Thoracic aorta (tissue), 2 donors: Measurements from ENCODE around the gene RASA3. TPM values are rescaled to one million over a fixed set of nuclear protein-coding genes. Genes with fewer than 3 reads are reported as not detected.
A peak's percentile ranks its signal among the peaks of the same experiment; 100 is the strongest.
"Not testable (repeated sequence)": the region's sequence is repeated elsewhere in the genome, so short reads cannot be mapped to it uniquely, and the experiment has no call there.

ENCODE experiments used
- ATAC-seq: fragments of 150-250 bp; one replicate; pipeline ENCODE4 v1.8.0; 2017; ENCODE audit warnings: low read depth; ENCODE audit not compliant: insufficient number of reproducible peaks, low FRiP score
- DNase-seq: peaks from one replicate; pipeline ENCODE4 v3.0.0-alpha.2; 2020; ENCODE audit warnings: low spot score
- H3K27ac ChIP-seq, 2 donors: fragments of 200-600 bp; sonication (generic); 1 replicate in 1 of 2; 2 replicates in 1 of 2; pipeline ENCODE4 v1.5.1; 2016; ENCODE audit warnings: mild to moderate bottlenecking in 2 of 2, moderate library complexity in 2 of 2
- H3K27me3 ChIP-seq: fragments of 200-600 bp; sonication (generic); replicated peaks from 2 replicates; pipeline ENCODE4 v1.6.0; 2016; ENCODE audit warnings: mild to moderate bottlenecking; ENCODE audit not compliant: insufficient read depth
- H3K36me3 ChIP-seq: fragments of 200-600 bp; sonication (generic); one replicate; pipeline ENCODE4 v1.5.1; 2016
- H3K4me1 ChIP-seq, 2 donors: fragments of 200-600 bp; sonication (generic); 1 replicate in 1 of 2; 2 replicates in 1 of 2; pipeline versions ENCODE4 v1.5.1 to v1.6.0; 2016; ENCODE audit warnings: low read depth in 2 of 2, mild to moderate bottlenecking in 1 of 2; ENCODE audit not compliant: control insufficient read depth in 1 of 2
- H3K4me3 ChIP-seq: fragments of 200-600 bp; sonication (generic); 2 replicates; pipeline ENCODE4 v1.5.1; 2016; ENCODE audit warnings: mild to moderate bottlenecking
- H3K9me3 ChIP-seq: fragments of 200-600 bp; sonication (generic); 2 replicates; pipeline ENCODE4 v1.5.1; 2016
- CTCF ChIP-seq: fragments of 200-600 bp; sonication (generic); IDR thresholded peaks from one replicate; pipeline ENCODE4 v1.5.1; 2019; ENCODE audit warnings: antibody characterized with exemption
- total RNA-seq, 2 donors: library from RNA; depleted of rRNA; stranded (reverse); fragments of >200 nt; gene quantifications; one replicate each; pipeline versions ENCODE4 v1.1.0 to v1.2.3, GENCODE V29; 2016

RASA3 gene
- total RNA-seq, 2 donors from 2014 or later: 38.9 to 48.6 TPM

DNA sequence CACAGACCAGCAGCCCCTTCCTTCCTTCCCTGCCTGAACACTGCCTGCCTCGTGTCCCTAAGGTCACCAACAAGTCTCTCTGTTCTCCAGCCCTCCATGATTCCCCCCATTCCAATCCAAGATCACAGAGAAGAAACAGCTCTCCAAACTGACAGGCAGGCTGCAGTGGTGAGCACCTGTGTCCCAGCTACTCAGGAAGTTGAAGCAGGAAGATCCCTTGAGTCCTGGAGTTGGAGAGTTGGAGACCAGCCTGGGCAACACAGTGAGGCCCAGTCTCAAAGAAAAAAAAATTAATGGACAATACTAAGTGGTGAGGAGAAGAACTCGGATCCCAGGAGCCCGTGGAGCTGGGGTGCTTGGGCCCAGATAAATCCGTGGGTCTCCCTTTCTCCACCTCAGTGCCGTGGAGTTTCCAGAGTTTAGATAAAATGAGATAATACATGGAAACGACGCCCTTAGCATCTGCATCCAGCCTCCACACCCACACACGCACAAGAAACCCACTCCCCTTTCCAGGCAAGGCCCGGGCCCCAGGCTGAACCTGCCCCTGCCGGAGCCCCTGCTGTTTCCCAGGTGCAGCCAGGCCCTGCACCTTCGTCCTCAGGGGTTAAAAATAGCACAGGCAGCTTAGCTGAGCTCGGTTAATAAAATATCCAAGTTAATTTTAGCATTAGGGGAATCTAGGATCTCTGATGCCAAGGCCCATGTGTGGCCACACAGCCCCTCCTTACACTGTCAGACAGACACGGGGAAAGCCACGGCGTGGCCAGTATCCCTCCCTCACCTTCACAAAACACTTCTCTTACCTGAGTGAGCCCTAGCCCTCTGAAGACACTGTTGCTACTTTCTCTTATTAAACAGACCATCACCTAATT lies 4.7 kb downstream of the RASA3 start:
- no peak for TF ChIP-seq CTCF
- peak overlapping the region; percentile 42 to 70 for H3K27ac ChIP-seq

GRCh38 chr13:114126789-114127472 lies 5.5 kb downstream of the RASA3 start:
- Histone ChIP-seq H3K27me3 (no peaks in the 10 kb centered on the region), H3K36me3 (no peaks in the 10 kb centered on the region), H3K27ac (peak overlapping the region in 1 of 2 donors; percentile 70), H3K4me3 (no peak overlapping the region), H3K9me3 (no peaks in the 10 kb centered on the region), H3K4me1 (peaks cover 29 to 50% of the 10 kb centered on the region in 2 donors)
- TF ChIP-seq CTCF: no peak
- DNase-seq: no peak
- ATAC-seq: no peak

More for the DNA sequence above, 4.7 kb downstream of the RASA3 start:
- ATAC-seq (no peak), DNase-seq (no peak)
- H3K4me3 ChIP-seq: peak overlapping the region; percentile 60
- no peaks in the 10 kb centered on the region for H3K36me3 ChIP-seq
- H3K27me3 ChIP-seq: no peaks in the 10 kb centered on the region
- no peaks in the 10 kb centered on the region for H3K9me3 ChIP-seq
- H3K4me1 ChIP-seq: peaks cover 29 to 50% of the 10 kb centered on the region in 2 donors

- DNase-seq, H3K27me3 ChIP-seq, H3K9me3 ChIP-seq, H3K36me3 ChIP-seq, ATAC-seq, H3K4me3 ChIP-seq, H3K27ac ChIP-seq: not testable (repeated sequence)
- H3K4me1 ChIP-seq: peaks cover 29 to 53% of the 10 kb centered on the region in 2 donors
Measured at GRCh38 chr13:114126086-114126485, 6.3 kb downstream of the RASA3 start.

DNA sequence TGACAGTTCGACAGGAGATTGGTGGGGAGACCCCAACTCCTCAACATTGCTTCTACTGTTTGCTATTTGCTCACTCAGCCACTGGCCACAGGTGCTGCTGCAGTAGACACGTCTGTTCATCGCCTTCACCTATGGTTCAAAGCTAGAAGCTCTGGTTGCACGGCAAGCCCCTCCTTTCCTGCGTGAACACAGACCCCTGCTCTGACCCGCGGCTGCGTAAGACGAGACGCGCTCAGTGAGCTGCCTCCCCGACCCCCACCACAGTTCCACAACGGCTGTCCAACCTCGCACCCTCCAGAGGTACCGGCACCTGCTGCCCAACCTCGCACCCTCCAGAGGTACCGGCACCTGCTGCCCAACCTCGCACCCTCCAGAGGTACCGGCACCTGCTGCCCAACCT lies 6.8 kb downstream of the RASA3 start:
- Histone ChIP-seq H3K27ac (no peak overlapping the region), H3K4me1 (peaks cover 29 to 54% of the 10 kb centered on the region in 2 donors), H3K36me3 (no peaks in the 10 kb centered on the region), H3K27me3 (no peaks in the 10 kb centered on the region), H3K4me3 (no peak overlapping the region), H3K9me3 (no peaks in the 10 kb centered on the region)
- DNase-seq: no peak
- TF ChIP-seq CTCF: no peak
- no peak for ATAC-seq

- no peaks in the 10 kb centered on the region for H3K9me3 ChIP-seq
- no peak overlapping the region for H3K4me3 ChIP-seq
- no peaks in the 10 kb centered on the region for H3K36me3 ChIP-seq
- H3K4me1 ChIP-seq: peaks cover 24 to 50% of the 10 kb centered on the region in 2 donors
- no peaks in the 10 kb centered on the region for H3K27me3 ChIP-seq
- ATAC-seq (no peak), DNase-seq (no peak)
- H3K27ac ChIP-seq: no peak overlapping the region
- TF ChIP-seq CTCF: no peak
Measured at GRCh38 chr13:114124921-114125320, 7.5 kb downstream of the RASA3 start.
